Body of pancreas (tissue), 4 donors: ENCODE results near the gene SLC6A11. TPM values are rescaled to one million over a fixed set of nuclear protein-coding genes. Genes with fewer than 3 reads are reported as not detected.

Experiments
- ATAC-seq: fragments of 150-250 bp; one replicate; pipeline ENCODE4 v1.9.1; 2016
- DNase-seq, 4 donors: peaks; one replicate each; pipeline ENCODE4 v3.0.0-alpha.2; 2019
- H3K27ac ChIP-seq, 4 donors: fragments of 200-600 bp; sonication (generic); 1 replicate in 3 of 4; 2 replicates in 1 of 4; pipeline versions ENCODE4 v1.5.1 to v1.6.1; 2016 to 2019; ENCODE audit warnings: mild to moderate bottlenecking in 1 of 4, mixed read lengths in 1 of 4, moderate library complexity in 1 of 4
- H3K27me3 ChIP-seq, 2 donors: fragments of 200-600 bp; sonication (generic); one replicate each; pipeline ENCODE4 v1.6.0; 2016; ENCODE audit warnings: mild to moderate bottlenecking in 1 of 2
- H3K36me3 ChIP-seq, 2 donors: fragments of 200-600 bp; sonication (generic); replicated peaks in 1 of 2; 2 replicates each; pipeline ENCODE4 v1.5.1; 2016; ENCODE audit warnings: low read depth in 2 of 2; ENCODE audit not compliant: insufficient read depth in 1 of 2
- H3K4me1 ChIP-seq: fragments of 200-600 bp; sonication (generic); one replicate; pipeline ENCODE4 v1.6.0; 2016
- H3K4me3 ChIP-seq, 2 donors: fragments of 200-600 bp; sonication (generic); 1 replicate in 1 of 2; 2 replicates in 1 of 2; pipeline ENCODE4 v1.5.1; 2016 to 2019
- H3K9me3 ChIP-seq, 3 donors: fragments of 200-600 bp; sonication (generic); 1 replicate in 2 of 3; 2 replicates in 1 of 3; pipeline ENCODE4 v1.5.1; 2016
- CTCF ChIP-seq, 7 experiments: fragments of 450-650 bp in 4 of 7; fragments of 200-600 bp in 3 of 7; sonication (generic) in 3 of 7; IDR thresholded peaks; one replicate each; pipeline ENCODE4 v1.5.1; 2016 to 2019; ENCODE audit warnings: antibody characterized with exemption in 7 of 7
- POLR2A ChIP-seq, 3 donors: fragments of 450-650 bp; IDR thresholded peaks; one replicate each; pipeline ENCODE4 v1.6.1; 2016; ENCODE audit warnings: antibody characterized with exemption in 3 of 3, mild to moderate bottlenecking in 2 of 3
- WGBS, 2 donors: methylation state at CpG; one replicate each; pipeline ENCODE4 v1.1.5; 2017; 5-methylcytosine and 5-hydroxymethylcytosine counted together
- intact Hi-C: fragments of 100-400 bp; cut with DNase I; formaldehyde crosslinking; loops from one replicate; pipeline ENCODE4 v1.15.1; 2023
- total RNA-seq, 2 donors: library from RNA; depleted of rRNA; stranded (reverse); fragments of >200 nt; gene quantifications; one replicate each; pipeline ENCODE4 v1.1.0, GENCODE V29; 2016

Gene SLC6A11
- total RNA-seq, 2 donors from 2014 or later: 0.52 TPM; not detected in 1

DNA sequence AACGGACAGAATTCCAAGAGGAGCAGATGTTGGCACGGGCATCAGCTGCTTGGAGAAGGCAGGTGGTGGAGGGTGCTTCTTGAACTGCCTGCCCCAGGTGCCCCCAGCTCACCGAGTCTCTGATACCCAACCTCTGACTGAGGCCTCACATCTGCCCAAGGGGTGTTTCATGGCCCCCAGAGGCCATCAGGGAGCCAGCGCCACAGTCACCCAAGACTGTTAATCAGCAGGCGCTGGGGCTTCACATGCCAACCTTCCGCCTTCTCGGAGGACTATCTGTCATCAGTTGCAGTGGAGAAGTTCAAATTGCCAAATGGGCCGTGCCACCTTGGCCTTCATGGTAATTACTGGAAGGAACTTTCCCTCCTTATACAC is 114.6 kb downstream of the SLC6A11 start:
- Histone ChIP-seq H3K36me3 (no peaks in the 10 kb centered on the region), H3K4me1 (no peaks in the 10 kb centered on the region), H3K9me3 (no peaks in the 10 kb centered on the region), H3K27me3 (no peaks in the 10 kb centered on the region), H3K27ac (no peak overlapping the region), H3K4me3 (no peak overlapping the region)
- no peak for ATAC-seq
- 79 to 83% methylated on average over 6 to 8 of the region's 8 CpGs for WGBS, 2 donors
- peak in 1 of 4 donors; percentile 6 for DNase-seq
- intact Hi-C loops: no loop called here
- no peak for TF ChIP-seq POLR2A (IDR thresholded peaks at IDR 0.05)
- TF ChIP-seq CTCF (IDR thresholded peaks at IDR 0.05): no peak

DNA sequence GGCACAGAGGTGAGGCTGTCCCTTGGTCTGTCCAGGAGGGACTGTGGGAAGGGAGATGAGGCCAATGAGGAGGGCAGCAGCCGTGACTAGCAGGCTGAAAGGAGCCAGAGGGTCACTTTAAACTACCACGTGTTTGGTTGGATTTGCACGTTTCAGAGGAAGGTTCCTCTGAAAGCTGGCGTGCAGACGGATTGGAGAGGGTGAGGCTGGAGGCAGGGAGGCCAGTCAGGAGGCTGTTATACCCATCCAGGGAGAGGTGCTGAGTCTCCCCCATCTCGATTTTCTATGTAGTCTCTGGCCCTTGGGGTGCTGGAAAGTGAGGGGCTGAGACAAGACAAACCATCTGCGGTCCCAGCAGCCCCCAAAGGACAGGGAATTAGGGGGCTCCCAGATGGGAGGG is 116.6 kb downstream of the SLC6A11 start:
- WGBS, 2 donors: 55 to 62% methylated on average over 7 of the region's 7 CpGs
- Histone ChIP-seq H3K27me3 (peaks cover 0 to 4% of the 10 kb centered on the region in 2 donors), H3K4me3 (no peak overlapping the region), H3K4me1 (no peaks in the 10 kb centered on the region), H3K27ac (no peak overlapping the region), H3K36me3 (no peaks in the 10 kb centered on the region), H3K9me3 (no peaks in the 10 kb centered on the region)
- intact Hi-C loops: no loop called here
- peak in 1 of 4 donors; percentile 0 for DNase-seq
- TF ChIP-seq POLR2A (IDR thresholded peaks at IDR 0.05) (no peak), CTCF (IDR thresholded peaks at IDR 0.05) (no peak)
- no peak for ATAC-seq

DNA sequence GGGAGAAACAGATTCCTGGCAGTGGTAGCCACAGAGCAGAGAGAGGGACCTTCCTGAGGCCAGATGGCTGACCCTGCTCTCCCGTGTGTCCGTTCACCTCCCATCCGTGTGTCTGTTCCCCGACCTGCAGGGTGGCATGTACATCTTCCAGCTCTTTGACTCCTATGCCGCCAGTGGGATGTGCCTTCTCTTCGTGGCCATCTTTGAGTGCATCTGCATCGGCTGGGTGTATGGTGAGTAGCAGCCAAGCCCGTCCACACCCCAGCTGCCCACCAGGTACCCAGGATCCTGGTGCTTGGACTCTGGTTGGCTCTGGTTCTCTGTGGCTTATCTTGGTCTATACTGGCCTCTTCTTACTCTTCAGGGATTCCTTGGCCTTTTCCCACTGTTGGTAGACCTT is 117.0 kb downstream of the SLC6A11 start:
- no peak for TF ChIP-seq CTCF (IDR thresholded peaks at IDR 0.05)
- TF ChIP-seq POLR2A (IDR thresholded peaks at IDR 0.05): no peak
- no peak for ATAC-seq
- no peaks in the 10 kb centered on the region for H3K4me1 ChIP-seq
- WGBS, 2 donors: 77 to 82% methylated on average over 8 of the region's 8 CpGs
- no peaks in the 10 kb centered on the region for H3K36me3 ChIP-seq
- peaks cover 0 to 4% of the 10 kb centered on the region in 2 donors for H3K27me3 ChIP-seq
- no peak overlapping the region for H3K4me3 ChIP-seq
- no peak overlapping the region for H3K27ac ChIP-seq
- intact Hi-C loops: no loop called here
- DNase-seq: peak in 1 of 4 donors; percentile 5
- H3K9me3 ChIP-seq: no peaks in the 10 kb centered on the region

GRCh38 chr3:10933470-10933804 is 117.4 kb downstream of the SLC6A11 start:
- WGBS, 2 donors: 67 to 81% methylated on average over 1 of the region's 1 CpG
- Histone ChIP-seq H3K4me3 (no peak overlapping the region), H3K4me1 (no peaks in the 10 kb centered on the region), H3K9me3 (no peaks in the 10 kb centered on the region), H3K27me3 (peaks cover 0 to 4% of the 10 kb centered on the region in 2 donors), H3K36me3 (no peaks in the 10 kb centered on the region), H3K27ac (no peak overlapping the region)
- ATAC-seq (no peak), DNase-seq (peak in 1 of 4 donors; percentile 3)
- intact Hi-C loops: no loop called here
- TF ChIP-seq POLR2A (IDR thresholded peaks at IDR 0.05) (no peak), CTCF (IDR thresholded peaks at IDR 0.05) (no peak)

DNA sequence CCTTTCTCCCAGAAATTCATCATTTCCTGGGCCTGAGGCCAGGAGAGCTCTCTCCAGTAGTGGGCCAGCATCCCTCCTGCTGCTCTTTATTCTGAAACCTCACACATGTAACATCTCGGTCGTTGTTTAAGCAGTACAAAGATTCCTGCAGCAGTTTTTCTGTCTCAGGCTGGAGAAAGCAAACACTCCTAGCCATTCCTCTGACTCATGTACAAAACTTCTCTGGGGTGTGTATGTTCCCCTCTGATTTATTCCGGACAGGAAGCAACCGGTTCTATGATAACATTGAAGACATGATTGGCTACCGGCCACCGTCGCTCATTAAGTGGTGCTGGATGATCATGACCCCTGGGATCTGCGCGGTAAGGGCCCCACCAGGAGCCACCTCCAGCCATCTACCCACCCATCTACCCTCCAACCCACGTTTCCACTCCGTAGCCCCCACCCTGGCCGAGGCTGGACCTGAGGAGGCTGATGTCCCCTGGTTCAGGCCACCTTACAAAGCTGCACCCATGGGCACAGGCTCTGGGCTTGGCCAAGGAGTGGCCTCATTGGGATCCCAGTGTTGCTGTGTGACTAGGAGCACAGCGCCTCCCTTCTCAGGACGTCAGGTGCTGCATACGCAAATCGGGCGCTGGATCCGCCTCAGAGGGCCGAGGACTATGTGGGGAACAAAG is 117.9 kb downstream of the SLC6A11 start:
- TF ChIP-seq POLR2A (IDR thresholded peaks at IDR 0.05): no peak
- TF ChIP-seq CTCF (IDR thresholded peaks at IDR 0.05): no peak
- Histone ChIP-seq H3K27ac (no peak overlapping the region), H3K4me1 (no peaks in the 10 kb centered on the region), H3K36me3 (no peaks in the 10 kb centered on the region), H3K9me3 (no peaks in the 10 kb centered on the region), H3K27me3 (peaks cover 0 to 4% of the 10 kb centered on the region in 2 donors), H3K4me3 (no peak overlapping the region)
- WGBS, 2 donors: 62 to 66% methylated on average over 13 of the region's 19 CpGs
- no peak for ATAC-seq
- DNase-seq: peak in 1 of 4 donors; percentile 6
- intact Hi-C loops: no loop called here
